ENCODE results near the gene XYLT1. TPM values are rescaled to one million over a fixed set of nuclear protein-coding genes. Genes with fewer than 3 reads are reported as not detected.

Gene XYLT1
- total RNA-seq, 2 donors from 2014 or later, result 5.1 to 19.3 TPM

- Histone ChIP-seq H3K4me1 (replicated peaks) (no peaks in the 10 kb centered on the region), H3K27ac (no peak overlapping the region), H3K27me3 (replicated peaks; ENCODE audit: insufficient read depth) (no peaks in the 10 kb centered on the region), H3K9me3 (no peaks in the 10 kb centered on the region), H3K4me3 (no peak overlapping the region), H3K36me3 (no peaks in the 10 kb centered on the region)
- intact Hi-C loops (cut with DNase I), result no loop called here
- TF ChIP-seq POLR2AphosphoS5 (IDR thresholded peaks at IDR 0.05) (no peak), CTCF (IDR thresholded peaks at IDR 0.05) (no peak), POLR2A (IDR thresholded peaks at IDR 0.05) (no peak)
- 64% methylated on average over 4 of the region's 4 CpGs for WGBS
- DNase-seq (ENCODE audit: low spot score), result no peak
Measured at GRCh38 chr16:17053536-17054160, 417.1 kb downstream of the XYLT1 start.

Small RNA genes within 50 kb of the gene (small RNA-seq; reads per million reads assigned to genes)
- gene AC109446.1, result 0 reads per million in 2 donors
